Measurements from ENCODE around the gene FOXF1. TPM values are rescaled to one million over a fixed set of nuclear protein-coding genes. Genes with fewer than 3 reads are reported as not detected.

Gene FOXF1
- total RNA-seq, 2 experiments from 2014 or later: not detected

GRCh38 chr16:86481607-86482006 lies 28.7 kb upstream of the FOXF1 start:
- Mint-ChIP-seq H3K4me3 (no peak overlapping the region), H3K9me3 (peaks cover 2% of the 10 kb centered on the region), H3K27ac (no peak overlapping the region), H3K27me3 (peaks cover 27% of the 10 kb centered on the region), H3K4me1 (ENCODE audit: low read depth) (no peaks in the 10 kb centered on the region), H3K36me3 (ENCODE audit: low read depth) (no peaks in the 10 kb centered on the region)
- POLR2A ChIA-PET: no interaction called here
- DNase-seq (no peak), ATAC-seq (no peak)
- no peak for TF ChIP-seq CTCF (IDR thresholded peaks at IDR 0.05)
- CTCF ChIA-PET: no interaction called here
- intact Hi-C loops (cut with micrococcal nuclease): no loop called here

GRCh38 chr16:86484240-86484639 lies 26.1 kb upstream of the FOXF1 start:
- no peaks in the 10 kb centered on the region for H3K4me1 Mint-ChIP-seq (ENCODE audit: low read depth)
- ATAC-seq (no peak), DNase-seq (no peak)
- H3K27ac Mint-ChIP-seq: no peak overlapping the region
- ChIA-PET CTCF (no interaction called here), POLR2A (no interaction called here)
- intact Hi-C loops (cut with micrococcal nuclease): no loop called here
- no peak for TF ChIP-seq CTCF (IDR thresholded peaks at IDR 0.05)
- peaks cover 15% of the 10 kb centered on the region for H3K27me3 Mint-ChIP-seq
- peaks cover 2% of the 10 kb centered on the region for H3K9me3 Mint-ChIP-seq
- no peak overlapping the region for H3K4me3 Mint-ChIP-seq
- no peaks in the 10 kb centered on the region for H3K36me3 Mint-ChIP-seq (ENCODE audit: low read depth)

GRCh38 chr16:86485746-86486145 lies 24.6 kb upstream of the FOXF1 start:
- H3K27me3 Mint-ChIP-seq: peaks cover 20% of the 10 kb centered on the region
- ATAC-seq: no peak
- H3K4me3 Mint-ChIP-seq: no peak overlapping the region
- intact Hi-C loops (cut with micrococcal nuclease): no loop called here
- H3K9me3 Mint-ChIP-seq: peaks cover 2% of the 10 kb centered on the region
- ChIA-PET CTCF (interaction anchor here (0.5 kb wide), 1 partner anchor 76 kb away, joined by 3 read pairs; no protein-coding TSS in a partner anchor), POLR2A (no interaction called here)
- no peak overlapping the region for H3K27ac Mint-ChIP-seq
- no peak for TF ChIP-seq CTCF (IDR thresholded peaks at IDR 0.05)
- no peaks in the 10 kb centered on the region for H3K36me3 Mint-ChIP-seq (ENCODE audit: low read depth)
- DNase-seq: no peak
- no peaks in the 10 kb centered on the region for H3K4me1 Mint-ChIP-seq (ENCODE audit: low read depth)

- TF ChIP-seq CTCF (IDR thresholded peaks at IDR 0.05): no peak
- Mint-ChIP-seq H3K27ac (no peak overlapping the region), H3K4me1 (ENCODE audit: low read depth) (peaks cover 3% of the 10 kb centered on the region), H3K36me3 (ENCODE audit: low read depth) (no peaks in the 10 kb centered on the region), H3K9me3 (no peaks in the 10 kb centered on the region), H3K27me3 (peaks cover 54% of the 10 kb centered on the region), H3K4me3 (no peak overlapping the region)
- CTCF ChIA-PET: interaction anchor here (1.2 kb wide), 1 partner anchor 29 kb away, joined by 4 read pairs; no protein-coding TSS in a partner anchor
- no peak for ATAC-seq
- intact Hi-C loops (cut with micrococcal nuclease): no loop called here
- no peak for DNase-seq
- POLR2A ChIA-PET: no interaction called here
Measured at GRCh38 chr16:86490859-86491639, 19.3 kb upstream of the FOXF1 start.

GRCh38 chr16:86491640-86492023 lies 18.7 kb upstream of the FOXF1 start:
- peaks cover 57% of the 10 kb centered on the region for H3K27me3 Mint-ChIP-seq
- CTCF ChIA-PET: interaction anchor here (1.2 kb wide), 1 partner anchor 29 kb away, joined by 4 read pairs; no protein-coding TSS in a partner anchor

More at GRCh38 chr16:86491640-86492023, 18.7 kb upstream of the FOXF1 start:
- TF ChIP-seq CTCF (IDR thresholded peaks at IDR 0.05): no peak
- Mint-ChIP-seq H3K4me3 (no peak overlapping the region), H3K27ac (no peak overlapping the region), H3K9me3 (no peaks in the 10 kb centered on the region), H3K4me1 (ENCODE audit: low read depth) (peaks cover 3% of the 10 kb centered on the region), H3K36me3 (ENCODE audit: low read depth) (no peaks in the 10 kb centered on the region)
- DNase-seq (no peak), ATAC-seq (no peak)
- intact Hi-C loops (cut with micrococcal nuclease): no loop called here
- POLR2A ChIA-PET: no interaction called here
